NCI-H446 (cell line): ENCODE data around the gene CCDC92.

Source experiments
- DNase-seq, 2 experiments: peaks; one replicate each; lab custom pipeline; 2025; lab: John Stamatoyannopoulos, UW

Gene CCDC92

DNA sequence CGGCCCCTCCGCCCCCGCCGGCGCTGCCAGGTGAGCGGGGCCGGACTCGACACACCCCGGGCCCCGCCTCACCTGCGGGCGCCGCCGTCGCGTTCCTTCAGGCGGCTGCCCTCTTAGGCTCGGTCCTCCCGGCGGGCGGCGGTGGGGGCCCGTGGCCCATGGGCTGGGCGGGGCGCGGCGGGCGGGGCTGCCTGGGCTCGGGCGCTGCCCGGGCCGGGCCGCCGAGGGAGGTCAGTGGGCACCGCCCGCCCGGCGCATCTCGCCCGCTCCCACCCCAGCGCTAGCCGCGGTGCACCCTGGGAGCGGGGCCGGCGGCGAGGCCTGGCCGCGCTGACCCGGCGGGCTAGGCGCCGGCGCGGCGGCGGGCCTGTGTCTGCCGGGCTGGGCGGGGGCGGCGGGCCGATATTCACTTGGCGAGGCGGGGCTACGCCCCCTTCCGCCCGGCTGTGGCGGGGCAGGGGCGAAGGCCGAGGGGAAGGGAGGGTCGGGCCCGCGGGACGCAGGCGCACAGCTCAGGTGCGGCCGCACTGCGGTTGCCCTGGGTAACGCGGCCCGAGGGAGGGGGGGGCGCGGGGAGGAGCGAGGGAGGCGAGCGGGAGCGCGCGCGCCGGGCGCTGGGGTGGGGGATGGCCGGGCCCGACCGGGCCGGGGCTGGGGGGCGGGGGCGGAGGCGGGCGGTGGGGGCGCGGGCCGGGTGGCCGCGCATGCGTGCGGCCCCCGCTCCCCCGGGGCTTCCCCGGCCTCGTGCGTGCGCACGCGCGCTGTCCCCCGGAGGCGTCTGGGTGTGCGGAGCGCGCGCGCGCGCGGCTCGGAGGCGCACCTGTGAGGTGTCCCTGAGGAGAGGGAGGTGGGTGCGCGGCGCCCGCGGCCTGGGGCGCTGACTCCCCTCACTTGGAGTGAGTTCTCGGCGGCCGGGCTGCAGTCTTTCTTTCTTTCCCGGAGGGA is at the start of gene CCDC92, which contains the start of gene ZNF664:
Gene CCDC92 (minus strand): TSS at position 375 of the 945 bp plus-strand sequence. CDS start 28,526 bp downstream, outside the sequence.
Gene ZNF664 (plus strand): TSS at position 759 of the 945 bp plus-strand sequence. CDS start 38,930 bp downstream, outside the sequence.
- peak; percentile 79 to 97 for DNase-seq

DNA sequence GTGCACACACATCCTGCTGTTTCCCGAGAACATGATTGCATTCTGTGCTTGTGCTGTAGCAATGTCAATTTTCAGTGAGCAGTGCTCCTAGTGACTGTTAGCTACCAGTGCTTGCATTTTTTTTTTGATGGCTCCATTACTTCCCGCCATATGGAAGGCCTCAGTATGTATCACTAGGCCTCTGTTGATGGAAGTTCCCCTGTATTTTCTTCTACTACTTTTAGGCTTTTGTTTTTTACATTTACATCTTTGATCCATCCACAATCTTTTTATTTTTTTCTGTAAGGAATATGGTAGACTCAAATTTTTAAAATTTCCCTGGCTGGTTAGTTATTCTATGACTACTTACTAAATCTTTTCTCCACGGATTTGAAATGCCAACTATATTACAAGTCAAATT is 49.5 kb upstream of the CCDC92 start:
- DNase-seq, result no peak

GRCh38 chr12:124021007-124021406 is 48.4 kb upstream of the CCDC92 start:
- no peak for DNase-seq

DNA sequence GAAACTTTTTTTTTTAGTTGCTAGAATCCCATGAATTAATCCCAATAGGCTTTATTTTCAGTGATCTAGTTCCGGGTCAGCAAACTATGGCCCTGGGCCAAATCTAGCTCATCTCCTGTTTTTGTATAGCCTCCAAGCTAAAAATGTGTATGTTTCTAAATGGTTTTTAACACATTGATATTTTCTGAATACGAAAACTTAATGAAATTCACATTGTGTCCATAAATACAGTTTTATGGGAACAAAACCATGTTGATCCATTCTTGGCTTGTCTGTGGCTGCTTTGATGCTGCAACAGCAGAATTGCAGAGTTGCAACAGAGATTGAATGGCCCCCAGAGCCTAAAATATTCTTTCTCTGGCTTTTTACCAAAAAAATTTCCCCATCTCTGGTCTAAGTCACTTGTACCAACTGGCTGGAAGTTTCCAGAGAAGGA is 47.9 kb upstream of the CCDC92 start:
- no peak for DNase-seq

- no peak for DNase-seq
These were observed 46.5 kb upstream of the CCDC92 start for GRCh38 chr12:124019115-124019514.

DNA sequence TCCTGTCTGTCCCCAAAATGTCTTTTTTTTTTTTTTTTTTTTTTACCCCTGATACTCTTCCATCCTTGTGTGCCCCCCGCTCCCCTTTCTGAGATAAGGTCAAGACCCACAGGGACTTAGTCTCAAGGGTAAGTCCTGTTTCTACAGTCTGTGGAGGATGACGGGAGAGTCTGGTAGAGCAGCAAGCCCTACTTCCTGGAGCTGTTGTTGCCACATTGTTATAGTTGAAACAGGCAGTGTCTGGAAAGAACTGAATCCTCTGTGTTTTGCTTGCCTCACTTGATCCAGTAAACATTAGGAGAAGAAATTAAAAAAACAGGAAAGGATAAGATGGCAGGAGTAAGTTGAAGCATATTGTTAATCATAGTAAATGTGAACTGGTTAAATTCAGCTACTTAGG is 45.9 kb upstream of the CCDC92 start:
- DNase-seq, result no peak

DNA sequence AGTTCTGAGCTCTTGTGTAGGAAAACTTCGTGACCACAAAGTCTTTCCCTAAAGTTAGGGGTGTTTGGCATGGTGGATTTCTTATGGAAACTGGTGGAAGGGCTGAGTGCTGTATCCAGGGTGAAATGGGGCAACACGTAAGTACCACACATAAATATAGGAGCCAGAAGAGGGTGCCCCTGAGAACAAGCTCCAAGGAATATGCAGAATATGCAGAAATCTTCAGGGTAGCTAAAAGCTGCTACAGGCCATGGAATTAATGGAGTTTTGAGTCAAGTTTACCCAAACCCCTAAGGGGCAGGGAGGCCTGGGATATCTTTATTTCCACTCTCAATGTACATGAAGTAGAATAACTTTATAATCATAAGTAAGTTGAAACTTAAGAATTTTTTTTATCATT is 44.4 kb upstream of the CCDC92 start:
- no peak for DNase-seq

DNA sequence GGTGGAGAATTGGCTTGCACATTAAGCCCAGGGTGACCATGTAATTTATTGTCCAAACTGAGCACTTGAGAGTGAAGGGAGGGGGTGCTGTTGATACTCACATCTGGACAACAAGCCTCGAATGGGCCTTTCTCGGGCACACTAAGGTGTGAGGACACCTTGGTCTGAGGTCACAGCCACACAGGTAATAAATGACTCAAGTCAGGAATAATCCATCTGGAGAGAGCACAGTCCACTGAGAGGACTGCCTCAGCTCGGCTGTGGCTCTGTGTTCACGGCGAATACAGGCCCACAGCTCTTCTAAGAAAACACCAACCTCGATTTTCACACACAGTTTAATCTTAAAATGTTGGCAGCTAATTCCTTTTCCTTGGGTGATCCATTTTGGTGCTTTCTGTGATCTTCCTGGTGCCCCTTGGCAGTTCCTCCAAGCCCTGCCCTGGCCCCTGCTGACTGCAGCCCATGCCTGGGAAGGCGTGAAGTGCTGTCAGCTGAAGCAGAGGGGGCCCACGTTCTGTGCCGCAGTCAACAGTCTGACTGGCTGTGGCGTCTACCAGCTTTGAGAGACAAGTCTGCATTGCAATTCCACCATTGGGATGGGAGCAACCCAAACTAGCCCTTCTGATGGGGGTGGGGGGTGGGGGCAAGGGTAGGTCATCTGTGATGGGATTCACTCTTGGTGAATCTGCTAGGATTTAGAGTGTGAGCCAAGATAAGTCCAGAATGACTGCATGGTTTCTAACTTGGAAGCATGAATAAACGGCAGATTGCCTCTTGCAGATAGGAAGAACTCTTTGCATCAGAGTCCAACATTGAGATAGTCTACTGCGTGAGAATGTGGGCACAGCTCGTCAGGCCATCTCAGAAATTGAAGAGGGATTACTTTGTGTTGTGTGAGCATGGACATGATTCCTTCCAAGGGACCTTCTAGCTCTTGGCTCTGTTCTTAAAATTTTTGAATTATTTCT is 43.1 kb upstream of the CCDC92 start:
- no peak for DNase-seq

DNA sequence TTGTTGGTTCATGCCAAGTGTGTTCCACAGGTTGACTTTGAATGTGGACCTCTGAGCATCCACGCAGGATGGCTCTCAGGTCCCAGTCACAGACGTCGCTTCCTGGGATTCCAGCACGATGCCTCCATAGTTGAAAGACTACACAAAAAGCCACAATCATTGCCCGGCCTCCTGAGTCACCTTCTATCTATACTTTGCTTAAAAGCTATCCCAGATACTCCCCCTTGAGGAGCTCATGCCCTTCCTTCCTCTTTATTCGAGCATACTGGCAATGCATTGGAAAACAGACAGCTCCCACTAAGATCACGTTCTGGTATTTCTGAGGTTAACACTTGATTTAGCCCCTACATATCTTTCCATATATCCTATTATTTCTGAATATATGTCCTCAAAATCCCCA is 40.4 kb upstream of the CCDC92 start:
- no peak for DNase-seq

DNA sequence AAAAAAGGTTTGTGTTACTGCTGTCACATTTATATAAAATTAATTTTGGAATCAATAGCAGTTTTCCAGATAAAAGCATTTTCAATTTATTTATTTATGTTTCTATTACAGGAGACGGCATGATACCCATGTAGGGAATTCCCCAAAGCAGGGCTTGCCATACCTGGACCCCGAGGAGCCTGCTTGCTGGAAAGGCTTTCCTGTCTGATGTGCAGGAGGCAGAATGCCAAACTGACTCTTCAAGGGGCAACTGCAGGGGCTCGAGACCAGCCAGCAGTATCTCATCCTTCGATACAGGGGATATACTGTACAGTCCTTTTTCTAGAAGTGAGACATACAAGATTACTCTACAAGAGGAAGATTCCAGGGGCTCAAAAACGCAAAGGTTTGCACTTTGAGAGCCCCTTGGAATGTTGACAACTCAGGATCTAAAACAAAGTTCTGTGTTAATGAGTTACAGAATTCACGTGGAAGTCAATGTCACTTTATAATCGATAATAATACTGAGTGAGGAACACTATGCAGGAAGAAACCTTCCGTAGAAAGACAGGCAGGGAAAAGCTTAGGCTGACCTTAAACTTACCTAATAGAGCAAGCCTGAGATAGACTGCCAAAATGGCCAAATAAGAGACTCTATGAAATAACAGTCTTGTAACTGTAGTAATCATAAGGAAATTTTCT is 38.9 kb upstream of the CCDC92 start:
- no peak for DNase-seq

- DNase-seq, result no peak
These were observed 38.1 kb upstream of the CCDC92 start for GRCh38 chr12:124010687-124011086.

- DNase-seq, result no peak
These were observed 37.1 kb upstream of the CCDC92 start for GRCh38 chr12:124009781-124010180.

GRCh38 chr12:124008595-124008994 is 36.0 kb upstream of the CCDC92 start:
- DNase-seq, result no peak

DNA sequence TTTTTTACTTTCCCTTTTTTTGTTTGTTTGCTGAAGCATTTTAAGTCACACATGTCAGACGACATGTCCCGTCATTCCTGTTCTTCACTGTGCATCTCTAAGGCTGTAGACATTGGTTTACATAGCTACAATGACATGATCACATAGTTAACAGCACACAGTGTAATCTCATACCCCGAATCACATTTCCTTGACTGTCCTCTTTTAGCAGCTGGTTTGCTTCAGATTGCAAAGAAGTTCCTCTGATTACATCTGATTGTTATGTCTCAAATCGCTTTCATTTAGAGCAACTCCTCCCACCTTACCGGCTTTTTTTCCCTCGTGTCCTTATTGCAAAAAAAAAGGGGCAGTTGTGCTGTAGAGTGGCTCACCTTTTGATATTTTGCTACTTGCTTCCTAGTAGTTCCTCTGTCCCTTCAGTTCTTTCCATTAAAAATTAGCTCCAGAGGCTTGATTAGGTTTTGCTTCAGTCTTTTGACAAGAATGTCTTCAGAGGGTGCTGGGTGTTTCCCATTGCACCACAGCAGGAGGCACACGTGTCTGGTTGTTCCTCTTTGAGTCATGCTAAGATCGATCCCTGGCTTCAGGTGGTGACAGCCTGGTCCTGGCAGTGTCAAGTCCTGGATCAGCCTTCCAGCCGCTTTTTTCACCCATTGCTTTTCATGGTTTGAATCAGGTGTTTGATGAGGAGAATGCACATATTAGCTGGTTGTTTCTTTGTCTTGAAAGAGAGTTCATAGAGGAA is 35.4 kb upstream of the CCDC92 start:
- DNase-seq, result no peak

GRCh38 chr12:124006846-124007713 is 34.4 kb upstream of the CCDC92 start:
- no peak for DNase-seq

DNA sequence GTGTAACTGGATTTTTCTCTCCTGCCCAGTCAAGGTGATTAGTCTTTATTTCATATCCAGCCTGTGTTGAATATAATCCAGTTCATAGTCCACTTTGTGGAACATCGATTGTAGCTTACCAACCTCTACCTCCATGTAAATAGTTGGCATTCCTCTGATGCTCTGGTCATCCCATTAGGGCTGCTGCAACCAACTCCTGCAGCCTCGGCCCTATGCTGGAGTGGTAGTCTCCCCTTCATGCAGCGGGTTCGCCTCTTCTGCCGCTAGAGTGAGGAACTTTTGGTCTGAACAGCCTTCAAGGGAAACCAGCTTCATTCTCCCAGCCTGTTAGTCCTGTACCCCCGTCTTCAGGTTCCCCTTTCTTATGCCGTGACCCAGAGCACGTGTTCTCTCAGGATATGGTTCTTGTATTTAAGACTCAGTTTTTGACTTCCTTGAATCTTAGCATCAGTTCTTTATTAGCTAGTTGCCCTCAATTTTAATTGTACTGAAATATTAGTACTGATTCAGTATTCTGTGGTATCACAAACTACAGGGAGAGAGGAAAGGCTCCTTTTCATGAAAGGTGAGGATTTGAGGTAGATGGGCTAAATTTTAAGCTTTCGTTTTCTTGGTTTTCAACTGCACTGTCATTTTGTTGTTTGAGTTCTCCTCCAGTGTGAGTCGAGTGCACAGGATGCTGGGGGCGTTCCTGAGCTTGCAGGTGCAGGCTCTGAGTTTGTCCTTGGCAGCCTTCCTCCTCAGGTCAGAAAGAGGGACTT is 33.6 kb upstream of the CCDC92 start:
- DNase-seq, result no peak

DNA sequence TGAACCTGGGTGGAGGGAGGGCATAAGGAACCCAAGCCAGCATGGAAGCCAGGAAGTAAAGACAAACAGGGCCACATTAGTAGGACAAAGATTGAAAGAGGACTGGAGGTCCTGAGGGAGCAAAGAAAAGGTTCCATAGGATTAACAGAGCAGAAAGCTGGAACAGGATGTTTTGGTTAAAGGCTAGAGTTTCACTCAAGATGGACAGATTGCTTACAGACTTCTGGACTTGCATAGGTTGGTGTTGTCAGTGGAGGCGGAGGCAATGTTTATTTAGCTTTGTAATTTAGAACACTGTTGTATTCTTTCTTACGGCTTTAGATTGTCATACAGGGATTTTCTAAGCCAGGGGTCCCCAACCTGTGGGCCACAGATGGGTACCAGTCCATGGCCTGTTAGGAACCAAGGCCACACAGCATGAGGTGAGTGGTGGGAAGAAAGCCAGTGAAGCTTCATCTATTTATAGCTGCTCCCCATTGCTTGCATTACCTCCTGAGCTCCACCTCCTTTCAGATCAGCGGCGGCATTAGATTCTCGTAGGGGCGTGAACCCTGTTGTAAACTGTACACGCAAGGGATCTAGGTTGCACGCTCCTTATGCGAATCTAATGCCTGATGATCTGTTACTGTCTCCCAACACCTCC is 31.7 kb upstream of the CCDC92 start:
- DNase-seq, result no peak

GRCh38 chr12:124002654-124003053 is 30.0 kb upstream of the CCDC92 start:
- no peak for DNase-seq
